T-helper 1 cell (primary cell): ENCODE results near the gene SMARCC2.
"Not testable (repeated sequence)": the region's sequence is repeated elsewhere in the genome, so short reads cannot be mapped to it uniquely, and the experiment has no call there.

Experiments
- DNase-seq, 5 donors: peaks; one replicate each; pipeline ENCODE4 v3.0.0-alpha.2; 2012 to 2020

Gene SMARCC2

GRCh38 chr12:56163533-56164344 is 25.5 kb downstream of the SMARCC2 start:
- no peak for DNase-seq

GRCh38 chr12:56162468-56163290 is 26.6 kb downstream of the SMARCC2 start:
- DNase-seq = no peak

GRCh38 chr12:56161690-56162351 is 27.5 kb downstream of the SMARCC2 start:
- no peak for DNase-seq

- DNase-seq = no peak
Measured at GRCh38 chr12:56160894-56161689, 28.2 kb downstream of the SMARCC2 start.

- peak; percentile 38 to 71 (median 57) for DNase-seq
Measured at GRCh38 chr12:56160193-56160763, 29.0 kb downstream of the SMARCC2 start.

- DNase-seq = no peak
Measured at GRCh38 chr12:56159482-56160192, 29.6 kb downstream of the SMARCC2 start.

GRCh38 chr12:56158926-56159461 is 30.3 kb downstream of the SMARCC2 start:
- DNase-seq = peak in 1 of 5 donors; percentile 42

- DNase-seq = peak; percentile 78 to 96 (median 88)
Measured at GRCh38 chr12:56158029-56158925, 31.0 kb downstream of the SMARCC2 start, which contains the start of gene MYL6. MYL6 (plus strand) TSS chr12:56158359; CDS start chr12:56158402, 43 bp downstream.

GRCh38 chr12:56157201-56158028 is 31.9 kb downstream of the SMARCC2 start:
- DNase-seq = peak; percentile 19 to 72 (median 42)

- not testable (repeated sequence) for DNase-seq
Measured at GRCh38 chr12:56156464-56157200, 32.7 kb downstream of the SMARCC2 start.

- DNase-seq = no peak
Measured at GRCh38 chr12:56155256-56155845, 33.9 kb downstream of the SMARCC2 start.

GRCh38 chr12:56154818-56155217 is 34.5 kb downstream of the SMARCC2 start:
- DNase-seq = no peak

GRCh38 chr12:56154246-56154771 is 35.0 kb downstream of the SMARCC2 start:
- DNase-seq = no peak

- DNase-seq = no peak
Measured at GRCh38 chr12:56153678-56154065, 35.6 kb downstream of the SMARCC2 start.

- DNase-seq = no peak
Measured at GRCh38 chr12:56152756-56153677, 36.3 kb downstream of the SMARCC2 start.

- peak; percentile 79 to 95 (median 89) for DNase-seq
Measured at GRCh38 chr12:56152132-56152755, 37.0 kb downstream of the SMARCC2 start, which contains the start of gene MYL6B. MYL6B (plus strand) TSS chr12:56152587; CDS start chr12:56153919, 1,332 bp downstream.
